Measurements from ENCODE around the gene ADIPOQ. TPM values are rescaled to one million over a fixed set of nuclear protein-coding genes. Genes with fewer than 3 reads are reported as not detected.

Gene ADIPOQ
- total and polyA plus RNA-seq, 2 of the 13 experiments (the other 11 are each of a cell fraction or from before 2014, with no cell fraction given): not detected

DNA sequence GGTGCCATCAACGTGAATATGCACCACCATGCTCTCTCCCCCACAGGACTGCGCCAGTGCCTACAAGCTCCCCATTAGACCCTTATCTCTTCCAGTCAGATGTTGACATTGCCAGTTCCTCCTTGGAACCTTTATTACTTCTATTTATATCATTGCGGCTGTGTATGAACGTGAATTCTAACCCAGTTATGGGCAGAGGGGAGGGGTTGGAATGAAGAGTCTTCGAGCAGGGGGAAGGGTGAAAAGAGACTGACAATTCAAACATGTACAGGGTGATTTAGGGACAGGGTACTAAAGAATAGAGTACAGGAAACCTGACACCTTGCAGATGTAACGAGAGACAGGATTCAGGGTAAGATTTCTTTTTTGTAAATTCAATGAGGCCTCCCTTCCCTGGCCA, 46.1 kb downstream of the ADIPOQ start:
- Histone ChIP-seq H3K27ac (ENCODE audit: extremely low read length, insufficient read depth, low read length) (no peak overlapping the region), H3K4me1 (ENCODE audit: insufficient read depth, low read length) (peaks cover 24% of the 10 kb centered on the region; the same call in 1 of the 2 replicates), H3K36me3 (replicated peaks in 1 of 2; ENCODE audit: control insufficient read depth in 1 of 2, insufficient read depth in 2 of 2, low read length in 2 of 2) (no peaks in the 10 kb centered on the region), H3K9me3 (ENCODE audit: low read length) (no peaks in the 10 kb centered on the region), H3K4me3 (replicated peaks in 1 of 3; ENCODE audit: insufficient read depth in 1 of 3, low read depth in 2 of 3, low read length in 3 of 3) (no peak overlapping the region), H4K20me1 (ENCODE audit: insufficient read depth, low read length) (no peaks in the 10 kb centered on the region), H3K79me2 (ENCODE audit: insufficient read depth, low read length) (no peaks in the 10 kb centered on the region), H3K9ac (ENCODE audit: insufficient read depth, low read depth, low read length) (no peak overlapping the region), H3K27me3 (ENCODE audit: control insufficient read depth in 1 of 2, insufficient read depth in 2 of 2, low read length in 2 of 2) (peaks cover 2 to 8% of the 10 kb centered on the region in 2 experiments; a peak in 1 of 5 replicates), H3K4me2 (ENCODE audit: low read depth, low read length) (no peak overlapping the region), H2AFZ (ENCODE audit: low read length) (no peak overlapping the region)
- WGBS (ENCODE audit: low lambda C conversion rate): 23% methylated on average over 6 of the region's 6 CpGs
- BruUV-seq (replicated peaks): no TSS peak
- DNase-seq (ENCODE audit: low spot score): no peak
- POLR2A ChIA-PET: no interaction called here
- FAIRE-seq: no peak
- in situ Hi-C loops (cut with HindIII; ENCODE audit: extremely low pct_ligation_motif_present, low pct_unique_long_range_greater_than_20kb): no loop called here
- CTCF ChIA-PET (ENCODE audit: low intra/inter-chr PET ratio, low total read pairs): no interaction called here
- intact Hi-C loops (cut with micrococcal nuclease; ENCODE audit: unreplicated experiment): no loop called here
- ATAC-seq: no peak
- TF ChIP-seq DDIT3 (CRISPR knock-in tag; IDR thresholded peaks at IDR 0.05): no peak
- no peak for TF ChIP-seq ZNF703 (CRISPR knock-in tag; IDR thresholded peaks at IDR 0.05; ENCODE audit: borderline replicate concordance)
- no peak for TF ChIP-seq ZNF335 (CRISPR knock-in tag; IDR thresholded peaks at IDR 0.05)
- TF ChIP-seq PLRG1 (conservative IDR thresholded peaks at IDR 0.05): no peak
- TF ChIP-seq PRDM4 (CRISPR knock-in tag; IDR thresholded peaks at IDR 0.05; ENCODE audit: borderline replicate concordance): no peak
- TF ChIP-seq, protein P1, sequence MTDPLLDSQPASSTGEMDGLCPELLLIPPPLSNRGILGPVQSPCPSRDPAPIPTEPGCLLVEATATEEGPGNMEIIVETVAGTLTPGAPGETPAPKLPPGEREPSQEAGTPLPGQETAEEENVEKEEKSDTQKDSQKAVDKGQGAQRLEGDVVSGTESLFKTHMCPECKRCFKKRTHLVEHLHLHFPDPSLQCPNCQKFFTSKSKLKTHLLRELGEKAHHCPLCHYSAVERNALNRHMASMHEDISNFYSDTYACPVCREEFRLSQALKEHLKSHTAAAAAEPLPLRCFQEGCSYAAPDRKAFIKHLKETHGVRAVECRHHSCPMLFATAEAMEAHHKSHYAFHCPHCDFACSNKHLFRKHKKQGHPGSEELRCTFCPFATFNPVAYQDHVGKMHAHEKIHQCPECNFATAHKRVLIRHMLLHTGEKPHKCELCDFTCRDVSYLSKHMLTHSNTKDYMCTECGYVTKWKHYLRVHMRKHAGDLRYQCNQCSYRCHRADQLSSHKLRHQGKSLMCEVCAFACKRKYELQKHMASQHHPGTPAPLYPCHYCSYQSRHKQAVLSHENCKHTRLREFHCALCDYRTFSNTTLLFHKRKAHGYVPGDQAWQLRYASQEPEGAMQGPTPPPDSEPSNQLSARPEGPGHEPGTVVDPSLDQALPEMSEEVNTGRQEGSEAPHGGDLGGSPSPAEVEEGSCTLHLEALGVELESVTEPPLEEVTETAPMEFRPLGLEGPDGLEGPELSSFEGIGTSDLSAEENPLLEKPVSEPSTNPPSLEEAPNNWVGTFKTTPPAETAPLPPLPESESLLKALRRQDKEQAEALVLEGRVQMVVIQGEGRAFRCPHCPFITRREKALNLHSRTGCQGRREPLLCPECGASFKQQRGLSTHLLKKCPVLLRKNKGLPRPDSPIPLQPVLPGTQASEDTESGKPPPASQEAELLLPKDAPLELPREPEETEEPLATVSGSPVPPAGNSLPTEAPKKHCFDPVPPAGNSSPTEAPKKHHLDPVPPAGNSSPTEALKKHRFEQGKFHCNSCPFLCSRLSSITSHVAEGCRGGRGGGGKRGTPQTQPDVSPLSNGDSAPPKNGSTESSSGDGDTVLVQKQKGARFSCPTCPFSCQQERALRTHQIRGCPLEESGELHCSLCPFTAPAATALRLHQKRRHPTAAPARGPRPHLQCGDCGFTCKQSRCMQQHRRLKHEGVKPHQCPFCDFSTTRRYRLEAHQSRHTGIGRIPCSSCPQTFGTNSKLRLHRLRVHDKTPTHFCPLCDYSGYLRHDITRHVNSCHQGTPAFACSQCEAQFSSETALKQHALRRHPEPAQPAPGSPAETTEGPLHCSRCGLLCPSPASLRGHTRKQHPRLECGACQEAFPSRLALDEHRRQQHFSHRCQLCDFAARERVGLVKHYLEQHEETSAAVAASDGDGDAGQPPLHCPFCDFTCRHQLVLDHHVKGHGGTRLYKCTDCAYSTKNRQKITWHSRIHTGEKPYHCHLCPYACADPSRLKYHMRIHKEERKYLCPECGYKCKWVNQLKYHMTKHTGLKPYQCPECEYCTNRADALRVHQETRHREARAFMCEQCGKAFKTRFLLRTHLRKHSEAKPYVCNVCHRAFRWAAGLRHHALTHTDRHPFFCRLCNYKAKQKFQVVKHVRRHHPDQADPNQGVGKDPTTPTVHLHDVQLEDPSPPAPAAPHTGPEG (CRISPR knock-in tag; IDR thresholded peaks at IDR 0.05): no peak
- no peak for TF ChIP-seq ZNF792 (CRISPR knock-in tag; IDR thresholded peaks at IDR 0.05)
- TF ChIP-seq, protein P2, sequence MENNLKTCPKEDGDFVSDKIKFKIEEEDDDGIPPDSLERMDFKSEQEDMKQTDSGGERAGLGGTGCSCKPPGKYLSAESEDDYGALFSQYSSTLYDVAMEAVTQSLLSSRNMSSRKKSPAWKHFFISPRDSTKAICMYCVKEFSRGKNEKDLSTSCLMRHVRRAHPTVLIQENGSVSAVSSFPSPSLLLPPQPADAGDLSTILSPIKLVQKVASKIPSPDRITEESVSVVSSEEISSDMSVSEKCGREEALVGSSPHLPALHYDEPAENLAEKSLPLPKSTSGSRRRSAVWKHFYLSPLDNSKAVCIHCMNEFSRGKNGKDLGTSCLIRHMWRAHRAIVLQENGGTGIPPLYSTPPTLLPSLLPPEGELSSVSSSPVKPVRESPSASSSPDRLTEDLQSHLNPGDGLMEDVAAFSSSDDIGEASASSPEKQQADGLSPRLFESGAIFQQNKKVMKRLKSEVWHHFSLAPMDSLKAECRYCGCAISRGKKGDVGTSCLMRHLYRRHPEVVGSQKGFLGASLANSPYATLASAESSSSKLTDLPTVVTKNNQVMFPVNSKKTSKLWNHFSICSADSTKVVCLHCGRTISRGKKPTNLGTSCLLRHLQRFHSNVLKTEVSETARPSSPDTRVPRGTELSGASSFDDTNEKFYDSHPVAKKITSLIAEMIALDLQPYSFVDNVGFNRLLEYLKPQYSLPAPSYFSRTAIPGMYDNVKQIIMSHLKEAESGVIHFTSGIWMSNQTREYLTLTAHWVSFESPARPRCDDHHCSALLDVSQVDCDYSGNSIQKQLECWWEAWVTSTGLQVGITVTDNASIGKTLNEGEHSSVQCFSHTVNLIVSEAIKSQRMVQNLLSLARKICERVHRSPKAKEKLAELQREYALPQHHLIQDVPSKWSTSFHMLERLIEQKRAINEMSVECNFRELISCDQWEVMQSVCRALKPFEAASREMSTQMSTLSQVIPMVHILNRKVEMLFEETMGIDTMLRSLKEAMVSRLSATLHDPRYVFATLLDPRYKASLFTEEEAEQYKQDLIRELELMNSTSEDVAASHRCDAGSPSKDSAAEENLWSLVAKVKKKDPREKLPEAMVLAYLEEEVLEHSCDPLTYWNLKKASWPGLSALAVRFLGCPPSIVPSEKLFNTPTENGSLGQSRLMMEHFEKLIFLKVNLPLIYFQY (CRISPR knock-in tag; IDR thresholded peaks at IDR 0.05; ENCODE audit: borderline replicate concordance): no peak
- TF ChIP-seq MTF2 (CRISPR knock-in tag; IDR thresholded peaks at IDR 0.05; ENCODE audit: borderline replicate concordance): no peak
- no peak for TF ChIP-seq HNRNPH1 (optimal IDR thresholded peaks at IDR 0.05; ENCODE audit: low read depth, low read length)
- TF ChIP-seq ARNT2 (CRISPR knock-in tag; IDR thresholded peaks at IDR 0.05; ENCODE audit: low read depth): no peak
